HG02885 (cell line): Measurements from ENCODE around the gene ABR.

Experiments used
- ATAC-seq: cut with Tn5 transposase; IDR thresholded peaks from one replicate; pipeline ENCODE4 v1.9.1; 2021; ENCODE audit warnings: mild to moderate bottlenecking; ENCODE audit not compliant: unreplicated experiment, poor library complexity

The ABR gene

DNA sequence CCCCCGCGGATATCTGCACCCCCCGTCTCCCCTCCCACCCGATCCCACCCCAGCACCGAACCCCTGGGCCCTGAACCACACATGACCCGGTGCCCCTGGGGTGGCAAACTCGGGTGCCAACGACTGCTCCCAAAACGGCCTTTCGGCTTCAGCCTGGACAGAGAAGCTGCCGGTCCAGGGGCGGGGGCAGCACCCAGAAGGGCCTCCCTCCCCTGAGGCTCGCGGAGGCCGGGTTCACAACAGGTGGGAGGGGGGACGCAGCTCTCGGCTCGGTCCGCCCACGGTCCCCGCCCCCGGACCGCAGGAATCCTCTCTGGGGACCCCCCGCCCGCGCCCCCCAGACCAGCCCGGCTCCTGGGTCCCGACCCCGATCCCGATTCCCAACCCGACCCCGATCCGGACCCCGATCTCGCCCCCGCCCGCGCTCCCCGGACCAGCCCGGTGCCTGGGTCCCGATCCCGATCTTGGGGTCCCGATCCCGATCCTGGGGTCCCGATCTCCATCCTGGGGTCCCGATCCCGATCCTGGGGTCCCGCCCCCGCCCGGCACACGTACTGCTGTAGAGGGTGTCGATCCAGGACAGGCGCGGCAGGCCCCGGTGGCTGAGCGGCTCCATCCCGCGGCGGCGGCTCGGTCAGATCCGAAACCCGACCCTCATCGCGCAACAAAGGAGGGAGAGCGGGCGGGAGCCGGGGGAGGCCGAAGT, 516 bp downstream of the ABR start:
- ATAC-seq: no peak

DNA sequence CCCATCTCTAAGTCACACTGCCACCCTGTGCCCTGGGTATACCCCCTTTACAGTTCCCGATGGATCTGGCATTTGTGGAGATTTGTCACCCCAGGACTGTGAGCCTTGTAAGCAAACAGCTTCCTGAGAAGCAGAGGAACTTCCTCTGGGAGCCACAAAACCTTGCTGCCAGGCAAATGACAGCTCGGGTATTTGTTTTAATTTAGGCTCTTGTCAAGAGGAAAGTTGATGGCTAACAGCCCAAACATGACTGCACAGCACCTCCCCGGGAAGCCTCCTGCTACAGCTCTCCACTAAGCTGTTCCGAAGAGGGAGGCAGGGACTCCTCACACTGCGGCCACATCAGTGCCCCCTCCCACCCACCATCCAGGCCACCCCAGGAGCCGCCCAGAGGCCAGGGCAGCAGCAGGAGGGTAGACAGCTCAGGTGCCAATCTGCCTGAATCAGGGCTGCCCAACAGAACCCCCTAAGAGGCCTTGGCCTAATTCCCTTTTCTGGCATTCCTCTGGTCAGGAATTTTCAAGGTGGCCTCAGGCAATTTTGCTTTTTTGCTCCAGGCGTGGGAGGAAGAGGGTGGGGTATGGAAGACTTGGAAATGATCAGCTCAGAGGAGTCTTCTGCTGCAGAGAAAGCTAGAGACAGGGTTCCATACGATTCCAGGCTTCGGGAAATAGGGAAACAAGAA, 2.6 kb downstream of the ABR start:
- ATAC-seq: no peak

DNA sequence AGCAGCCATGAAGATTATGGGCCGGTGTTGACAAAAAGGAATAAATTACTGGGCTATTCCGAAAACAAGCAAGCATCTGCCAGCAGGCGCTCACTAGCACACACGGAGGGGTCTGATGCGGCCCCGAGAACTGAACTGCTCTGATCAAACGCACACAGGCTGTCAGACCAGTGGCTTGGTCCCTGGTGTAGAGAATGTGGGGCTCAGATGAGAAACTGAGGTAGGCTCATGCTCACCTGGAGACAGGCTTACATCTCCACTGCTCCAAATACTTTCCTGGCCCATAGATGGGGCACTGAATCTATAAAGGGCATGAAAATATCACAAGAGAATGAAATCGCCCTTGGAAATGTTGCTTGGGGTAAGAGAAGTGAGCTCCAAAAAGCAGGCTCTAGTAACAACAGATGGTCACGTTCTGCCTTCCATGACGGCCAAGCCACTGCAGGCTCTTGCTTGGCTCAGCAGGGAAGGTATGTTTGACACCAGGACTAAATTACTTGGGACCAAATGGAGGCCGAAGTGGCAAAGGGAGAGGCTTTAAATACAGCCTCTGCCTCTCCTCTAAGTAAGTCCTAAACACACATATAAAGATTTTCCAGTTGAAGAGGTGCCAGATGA, 5.4 kb downstream of the ABR start:
- no peak for ATAC-seq

DNA sequence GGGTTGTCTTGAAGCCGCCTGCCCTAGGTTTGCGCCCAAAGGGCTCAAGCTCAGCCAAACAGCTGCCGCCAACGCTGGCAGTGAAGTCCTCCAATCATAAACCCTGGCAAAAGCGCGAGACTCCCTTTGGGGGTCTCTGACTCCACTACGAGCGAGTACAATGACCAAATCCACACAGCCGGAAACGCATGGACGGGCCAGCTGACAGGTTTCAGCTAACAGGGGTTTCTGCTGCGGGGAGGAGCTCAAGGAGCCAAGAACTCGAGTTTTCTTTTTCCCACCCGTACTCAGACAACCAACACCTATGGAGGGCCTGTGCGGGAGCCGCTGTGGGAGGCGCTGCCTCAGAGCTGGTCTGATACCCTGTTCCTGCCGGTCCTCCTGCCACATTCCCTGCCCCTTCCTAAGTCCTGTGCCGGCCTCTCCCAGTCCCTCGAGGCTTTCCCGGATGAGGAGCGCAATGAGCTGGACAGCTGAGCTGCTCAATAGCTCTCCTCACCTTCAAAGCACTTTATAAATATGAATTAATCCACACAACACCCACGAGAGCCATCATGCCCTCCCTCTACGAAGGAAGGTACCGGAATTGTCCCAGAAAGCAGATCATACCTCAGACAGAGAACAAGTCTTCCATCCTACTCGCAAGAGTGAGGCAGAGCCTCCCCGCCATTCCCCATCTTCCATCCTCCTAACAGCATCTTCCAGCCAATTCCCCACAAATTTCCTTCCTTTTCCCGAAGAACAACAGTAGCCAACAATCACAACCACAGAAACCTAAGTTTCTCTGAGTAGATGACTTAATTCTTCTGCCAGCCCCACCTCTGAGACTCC, 6.1 kb downstream of the ABR start:
- ATAC-seq: no peak

DNA sequence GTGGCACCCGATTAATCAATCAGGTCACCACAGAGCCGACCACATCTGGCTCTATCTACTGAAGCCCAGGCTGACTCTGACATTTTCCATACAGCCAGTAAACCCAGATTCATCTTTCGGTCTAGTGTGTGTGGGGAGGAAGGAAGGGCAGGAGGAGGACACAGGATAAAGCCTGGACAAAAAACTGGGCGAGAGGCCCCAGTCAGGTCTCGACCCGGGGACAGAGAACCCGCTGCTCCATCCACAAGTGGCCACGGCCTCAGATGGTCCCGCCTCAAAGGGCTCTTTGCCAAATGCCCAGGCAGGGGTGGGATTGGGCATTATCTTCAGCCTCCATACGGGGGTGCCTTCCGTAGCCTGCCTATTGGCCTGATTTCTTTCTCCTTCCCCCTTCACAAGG, 7.8 kb downstream of the ABR start:
- ATAC-seq: no peak

DNA sequence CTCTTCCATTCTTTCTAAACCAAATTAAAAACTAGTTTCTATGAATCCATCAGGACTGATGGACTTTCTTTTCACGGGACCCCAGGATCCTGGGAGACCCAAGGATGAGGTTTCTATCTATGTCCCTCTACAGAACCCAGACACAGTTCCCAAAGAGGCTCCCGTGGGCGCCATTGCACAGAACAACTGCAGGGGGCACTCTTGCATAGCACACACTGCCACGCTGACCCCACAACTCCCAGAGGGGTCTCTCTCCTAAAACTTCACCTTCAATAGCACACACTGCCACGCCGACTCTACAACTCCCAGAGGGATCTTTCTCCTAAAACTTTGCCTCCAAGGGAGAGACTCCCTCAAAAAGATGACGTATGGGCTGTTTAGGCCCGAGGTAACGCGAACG, 9.0 kb downstream of the ABR start:
- no peak for ATAC-seq

DNA sequence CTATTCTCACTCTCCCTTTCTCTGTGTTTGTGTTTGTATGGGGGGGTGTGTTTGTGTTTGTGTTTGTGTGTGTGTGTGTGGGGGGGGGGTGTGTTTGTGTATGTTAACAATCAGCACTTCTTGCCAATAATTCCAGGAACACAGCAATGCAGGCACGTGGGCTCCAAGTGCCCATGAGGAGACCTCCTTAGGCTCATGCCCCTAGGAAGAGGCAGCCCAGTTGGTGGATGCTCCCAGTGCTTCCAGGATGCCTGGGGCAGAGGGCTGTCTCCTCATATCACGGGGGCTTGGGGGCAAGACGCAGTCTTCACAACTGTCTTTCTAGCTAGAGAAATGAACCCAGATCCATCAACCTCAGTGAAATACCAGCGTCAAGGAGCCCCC, 9.9 kb downstream of the ABR start:
- no peak for ATAC-seq

DNA sequence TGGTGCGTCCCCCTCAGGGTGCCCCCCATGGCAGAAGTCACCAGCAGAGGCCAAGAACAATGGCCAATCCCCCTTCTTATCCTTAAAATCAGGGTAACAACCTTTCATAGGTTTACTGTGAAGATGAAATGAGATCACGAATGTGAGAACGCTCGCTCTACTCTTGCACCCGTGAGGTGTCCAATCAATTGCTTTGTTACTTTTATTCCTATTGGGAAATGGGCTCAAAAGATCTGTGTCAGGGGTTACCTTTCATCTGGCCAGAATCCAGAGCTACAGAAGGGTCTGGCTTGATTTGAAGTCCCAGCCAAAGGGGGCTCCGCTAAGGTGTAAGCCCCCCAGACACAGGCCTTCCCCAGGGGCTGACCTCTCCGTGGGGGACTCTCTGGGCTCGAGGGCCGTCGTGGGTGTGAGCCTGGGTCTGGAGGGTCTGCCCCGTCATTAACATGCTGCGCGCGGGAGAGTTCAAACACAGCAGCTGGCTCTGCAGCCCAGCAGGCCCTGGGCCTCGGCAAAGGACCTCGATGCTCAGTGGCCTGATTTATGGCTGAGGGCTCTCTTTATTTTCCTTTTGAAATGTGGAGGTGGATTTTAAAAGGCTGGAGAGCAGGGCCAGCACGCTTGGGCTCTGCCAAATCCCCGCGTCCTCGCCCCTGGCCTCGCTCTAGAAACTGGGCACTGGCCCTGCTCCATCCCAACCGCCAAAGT, 10.4 kb downstream of the ABR start:
- ATAC-seq: no peak

DNA sequence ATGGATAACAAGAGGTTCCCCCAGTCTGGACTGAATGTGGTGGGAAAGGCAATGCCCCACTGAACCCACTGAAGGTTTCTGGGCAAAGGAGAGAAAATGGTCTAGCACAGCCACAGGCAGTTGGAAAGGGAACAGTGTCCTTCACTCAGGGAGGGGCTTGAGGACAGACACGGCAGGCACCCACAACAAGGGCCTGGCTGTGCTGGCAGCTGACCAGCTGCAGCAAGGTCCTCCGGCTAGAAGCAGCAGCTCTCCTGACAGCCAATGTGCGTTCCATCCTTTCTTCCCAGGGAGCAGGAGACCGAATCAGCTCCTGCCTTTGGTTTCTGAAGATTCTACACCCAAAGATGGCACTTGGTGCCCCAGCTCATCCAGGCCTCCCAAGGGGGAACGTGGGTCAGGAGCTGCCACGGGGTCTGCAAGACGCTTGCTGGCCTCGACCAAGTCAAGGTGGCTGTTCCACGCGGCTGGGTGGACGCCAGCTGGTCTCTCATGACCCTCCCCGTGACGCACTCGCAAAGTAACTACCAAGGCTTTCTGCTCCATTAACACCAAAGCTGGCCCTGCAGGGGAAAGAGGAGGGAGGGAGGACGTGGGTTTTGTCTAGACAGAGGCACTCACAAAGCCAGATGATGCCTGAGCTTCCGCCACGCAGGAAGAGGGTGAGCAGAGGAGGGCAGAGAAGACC, 11.1 kb downstream of the ABR start:
- no peak for ATAC-seq

DNA sequence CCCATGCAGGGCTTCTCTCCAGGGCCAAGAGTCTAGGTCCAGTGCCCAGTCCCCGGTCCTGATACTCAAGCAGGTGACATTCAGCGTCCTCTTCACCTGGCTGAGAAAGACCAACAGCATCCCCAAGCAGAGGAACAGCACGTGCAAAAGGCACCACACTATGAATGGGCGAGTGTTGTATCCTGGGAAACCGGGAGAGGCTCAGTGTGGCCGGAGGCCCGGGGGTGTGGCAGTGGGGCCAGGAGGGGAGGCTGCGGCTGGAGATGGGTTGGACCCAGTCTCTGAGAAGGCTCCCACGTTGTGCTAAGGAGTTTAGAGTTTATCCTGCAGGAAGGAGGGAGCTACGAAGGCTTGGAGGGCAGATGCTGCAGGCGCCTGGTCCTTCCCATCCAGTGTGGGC, 13.5 kb downstream of the ABR start:
- ATAC-seq: no peak

DNA sequence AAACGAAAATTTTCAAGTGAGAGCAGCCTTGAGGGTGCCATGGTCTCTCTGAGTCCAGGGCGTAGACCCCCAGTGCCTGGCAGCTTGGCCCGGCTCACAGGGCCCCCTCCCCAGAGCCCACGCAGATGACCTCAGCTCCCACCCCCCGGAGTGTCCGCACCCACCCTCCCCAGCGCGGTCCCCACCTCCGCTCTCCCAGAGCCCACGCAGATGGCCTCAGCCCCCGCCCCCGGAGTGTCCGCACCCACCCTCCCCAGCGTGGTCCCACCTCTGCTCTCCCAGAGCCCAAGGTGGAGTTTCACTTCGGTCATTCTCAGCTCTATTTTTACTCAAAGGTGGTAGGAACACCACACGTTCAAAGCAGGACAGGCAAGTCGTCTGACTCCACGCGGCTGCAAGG, 13.9 kb downstream of the ABR start:
- ATAC-seq: no peak

DNA sequence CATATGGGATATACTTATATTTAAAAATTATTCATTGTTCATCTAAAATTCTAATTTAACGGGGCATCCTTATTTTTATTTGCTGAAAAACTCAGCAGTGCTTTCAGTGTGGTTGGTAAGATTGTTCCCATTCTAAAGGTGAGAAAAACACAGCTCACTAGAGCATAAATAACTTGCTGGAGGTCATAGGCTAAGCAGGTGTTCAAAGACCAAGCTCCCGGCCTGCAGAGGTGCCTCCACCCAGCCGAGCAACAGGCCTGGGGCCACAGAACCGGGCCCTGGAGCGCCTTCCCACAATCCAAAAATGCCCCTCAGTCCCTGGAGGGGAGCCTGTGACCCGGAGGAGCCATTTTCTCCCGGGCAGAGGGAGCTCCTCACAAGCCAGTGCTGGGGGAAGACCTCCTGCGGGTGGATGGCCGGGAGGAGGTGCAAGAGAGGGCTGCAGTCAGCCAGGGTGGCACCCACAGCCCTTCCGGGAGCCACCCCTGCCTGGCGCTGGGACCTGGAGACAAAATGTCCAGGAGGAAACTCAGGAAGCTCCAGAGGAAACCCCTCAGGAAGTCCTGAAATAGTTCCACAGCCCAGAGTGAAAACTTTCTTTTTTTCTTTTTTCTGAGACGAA, 14.7 kb downstream of the ABR start:
- no peak for ATAC-seq

DNA sequence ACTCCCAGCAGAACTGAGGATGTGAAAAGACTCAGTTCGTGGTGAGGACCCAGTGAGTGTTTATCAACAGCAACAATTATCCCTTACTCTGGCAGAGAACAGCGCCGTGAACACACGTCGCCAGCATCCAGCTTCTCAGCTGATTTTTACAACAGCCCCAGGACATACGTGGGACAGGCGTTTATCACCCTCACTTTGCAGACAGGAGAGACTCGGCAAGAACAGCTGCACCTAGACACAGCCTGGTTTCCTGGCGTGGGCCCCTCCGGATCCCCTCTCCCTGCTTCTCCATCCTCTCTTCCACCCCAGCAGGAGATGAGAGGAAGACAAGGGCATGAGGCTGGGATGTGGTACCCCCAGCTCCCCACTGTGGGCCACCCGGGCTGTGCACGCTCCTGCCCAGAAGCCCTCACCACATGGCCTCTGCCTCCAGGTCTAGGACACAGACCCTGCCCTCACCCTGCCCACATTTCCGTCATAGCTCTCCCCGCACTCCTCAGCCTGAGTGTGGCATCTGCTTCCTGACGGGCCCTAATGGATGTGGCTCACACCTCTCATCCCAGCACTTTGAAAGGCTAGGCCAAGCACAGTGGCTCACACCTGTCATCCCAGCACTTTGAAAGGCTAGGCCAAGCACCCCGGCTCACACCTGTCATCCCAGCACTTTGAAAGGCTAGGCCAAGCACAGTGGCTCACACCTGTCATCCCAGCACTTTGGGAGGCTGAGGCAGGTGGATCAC, 17.5 kb downstream of the ABR start:
- ATAC-seq: no peak

DNA sequence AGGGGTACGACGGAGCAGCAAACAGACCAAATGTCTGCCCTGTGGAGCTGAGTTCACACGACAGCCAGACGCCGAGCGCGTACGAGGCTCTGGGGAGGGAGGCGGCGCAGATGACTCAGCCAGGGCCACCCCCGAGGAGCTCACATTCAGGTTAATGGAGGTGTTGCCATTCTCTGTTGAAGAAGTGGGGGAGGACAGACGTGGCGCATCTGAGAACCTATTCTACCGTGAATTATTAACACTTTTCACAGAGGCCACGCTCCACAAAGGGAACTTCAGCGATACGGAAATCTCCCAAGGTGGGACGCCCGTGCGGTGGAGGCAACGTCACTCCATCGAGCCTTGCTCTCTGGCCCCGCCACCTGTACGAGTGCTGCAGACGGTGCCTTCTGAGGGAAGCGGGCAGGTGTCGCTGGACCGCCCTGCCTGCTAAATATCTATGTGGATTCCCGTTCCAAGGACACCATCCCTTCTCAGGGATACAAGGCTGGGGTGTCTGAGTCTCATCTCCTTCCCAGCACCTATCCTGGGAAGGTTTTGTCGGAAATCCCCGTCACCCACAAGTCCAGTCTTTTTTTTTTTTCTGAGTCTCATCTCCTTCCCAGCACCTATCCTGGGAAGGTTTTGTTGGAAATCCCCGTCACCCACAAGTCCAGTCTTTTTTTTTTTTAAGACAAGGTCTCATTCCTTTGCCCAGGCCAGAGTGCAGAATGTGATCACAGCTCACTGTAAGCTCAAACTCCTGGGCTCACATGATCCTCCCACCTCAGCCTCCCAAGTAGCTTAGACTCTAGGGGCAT, 19.0 kb downstream of the ABR start:
- ATAC-seq: no peak

DNA sequence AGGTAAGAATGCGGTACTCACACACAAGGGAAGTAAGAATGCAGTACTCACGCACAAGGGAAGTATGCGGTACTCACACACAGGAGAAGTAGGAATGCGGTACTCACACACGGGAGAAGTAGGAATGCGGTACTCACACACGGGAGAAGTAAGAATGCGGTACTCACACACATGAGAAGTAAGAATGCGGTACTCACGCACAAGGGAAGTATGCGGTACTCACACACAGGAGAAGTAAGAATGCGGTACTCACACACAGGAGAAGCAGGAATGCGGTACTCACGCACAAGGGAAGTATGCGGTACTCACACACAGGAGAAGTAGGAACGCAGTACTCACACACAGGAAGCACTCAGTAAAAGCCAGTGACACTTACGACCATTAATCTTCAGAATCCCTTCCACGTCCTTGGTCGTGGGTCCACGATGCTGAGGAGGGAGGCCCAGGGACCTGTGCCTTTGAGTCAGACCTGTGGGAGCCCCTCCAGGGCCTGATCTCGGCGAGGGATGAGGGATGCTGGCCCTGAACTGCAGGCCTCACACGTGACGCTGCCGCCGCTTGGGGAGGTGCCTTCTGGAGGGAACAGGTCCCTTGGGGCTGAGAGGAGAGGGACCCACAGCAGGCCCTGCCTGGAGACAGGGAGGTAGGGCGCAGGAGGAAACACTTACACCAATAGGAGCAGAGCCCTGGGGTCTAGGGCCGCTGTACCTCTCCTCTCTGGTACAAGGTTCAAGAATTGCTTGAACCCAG, 20.2 kb downstream of the ABR start:
- no peak for ATAC-seq

DNA sequence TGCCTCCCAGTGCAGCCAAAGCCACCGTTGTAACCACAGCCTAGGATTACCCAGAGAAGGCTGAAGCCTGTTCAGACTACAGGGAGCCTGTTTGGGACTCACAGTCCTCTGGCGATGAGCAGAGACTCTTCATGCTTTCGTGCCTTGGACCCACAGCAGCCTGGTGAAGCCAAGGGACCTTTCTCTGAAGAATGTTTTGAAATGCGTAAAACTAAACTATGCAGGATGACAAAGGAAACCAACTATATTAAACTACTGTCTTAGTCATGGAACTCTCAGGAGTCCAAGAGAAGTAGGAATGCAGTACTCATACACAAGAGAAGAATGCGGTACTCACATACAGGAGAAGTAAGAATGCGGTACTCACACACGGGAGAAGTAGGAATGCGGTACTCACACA, 20.9 kb downstream of the ABR start:
- no peak for ATAC-seq

DNA sequence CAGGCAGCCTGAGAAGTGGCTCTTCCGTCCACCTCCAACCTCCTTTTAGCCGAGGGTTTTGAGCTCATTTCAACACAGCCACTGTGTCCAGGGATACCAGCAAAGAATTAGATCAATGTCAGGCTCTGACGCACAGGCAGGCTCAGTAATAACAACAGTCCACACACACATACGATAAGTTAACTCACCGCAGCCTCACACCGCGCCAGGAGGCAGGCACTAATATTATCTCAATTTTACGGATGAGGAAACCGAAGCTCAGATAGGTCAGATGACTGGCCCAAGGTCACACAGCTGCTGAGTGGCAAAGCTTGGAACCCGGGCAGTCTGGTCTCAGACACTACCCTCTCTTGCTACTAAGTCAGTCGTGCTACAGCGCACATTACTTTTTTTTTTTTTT, 22.9 kb downstream of the ABR start:
- ATAC-seq: no peak
